Measurements from ENCODE around the gene LTB4R2.

- TF ChIP-seq EZH2 (IDR thresholded peaks at IDR 0.05; ENCODE audit: borderline replicate concordance, insufficient read depth, low read depth, low read length, poor library complexity, severe bottlenecking) (no peak), CTCF (IDR thresholded peaks at IDR 0.05) (no peak)
Observed at GRCh38 chr14:24338843-24339242, 28.9 kb downstream of the LTB4R2 start.

All from B cell (primary cell).